HepG2 (cell line): Measurements from ENCODE around the gene SEM1. TPM values are rescaled to one million over a fixed set of nuclear protein-coding genes. Genes with fewer than 3 reads are reported as not detected.

ENCODE experiments used
- ATAC-seq: fragments of 200-7000 bp; cut with Tn5 transposase; 3 replicates; pipeline ENCODE4 v1.9.1; 2020; ENCODE audit warnings: mild to moderate bottlenecking, moderate library complexity
- BruUV-seq: library from RNA; stranded (reverse); fragments of 400-500 nt; replicated peaks from 2 replicates; lab custom pipeline; 2021; lab: Mats Ljungman, UMichigan
- CTCF ChIA-PET: fragments of 300-600 bp; formaldehyde crosslinking; extraction: SDS; loops from one replicate; lab custom pipeline; 2021; ENCODE audit warnings: low total read pairs, inconsistent platforms, low intra/inter-chr PET ratio; lab: Yijun Ruan, JAX
- POLR2A ChIA-PET: fragments of 350-600 bp; sonication (Branson Sonifier 250); formaldehyde crosslinking; loops from one replicate; lab custom pipeline; 2020; ENCODE audit warnings: antibody characterized with exemption, inconsistent platforms; lab: Yijun Ruan, JAX
- DNase-seq: peaks from one replicate; pipeline ENCODE4 v3.0.0-alpha.2; 2015; ENCODE audit warnings: low spot score
- FAIRE-seq: peaks from 3 replicates; lab custom pipeline; 2011; peaks lifted over from hg19 to GRCh38; lab: Jason Lieb, UNC
- H2AFZ ChIP-seq: one replicate; pipeline ENCODE4 v1.6.1; 2011; ENCODE audit warnings: low read length, inconsistent platforms
- H3K27ac ChIP-seq: fragments of 300-600 bp; 3 replicates; pipeline ENCODE4 v1.8.0; 2011; ENCODE audit warnings: mixed run types, mild to moderate bottlenecking, mixed read lengths, low read length, inconsistent platforms; ENCODE audit not compliant: insufficient read depth; ENCODE audit errors: extremely low read length
- H3K27me3 ChIP-seq, 2 experiments: fragments of 200-600 bp in 1 of 2; 2 replicates in 1 of 2; 3 replicates in 1 of 2; pipeline versions ENCODE4 v1.6.0 to v1.8.0; 2011; ENCODE audit warnings: low read length in 2 of 2, mild to moderate bottlenecking in 2 of 2, moderate library complexity in 2 of 2, inconsistent platforms in 1 of 2; ENCODE audit not compliant: insufficient read depth in 2 of 2, control insufficient read depth in 1 of 2
- H3K36me3 ChIP-seq, 2 experiments: fragments of 200-600 bp in 1 of 2; replicated peaks in 1 of 2; 2 replicates in 1 of 2; 3 replicates in 1 of 2; pipeline versions ENCODE4 v1.5.1 to v1.8.0; 2011; ENCODE audit warnings: low read length in 2 of 2, inconsistent platforms in 1 of 2; ENCODE audit not compliant: insufficient read depth in 2 of 2, control insufficient read depth in 1 of 2
- H3K4me1 ChIP-seq: 2 replicates; pipeline ENCODE4 v1.5.1; 2012; ENCODE audit warnings: low read length, inconsistent platforms; ENCODE audit not compliant: insufficient read depth
- H3K4me2 ChIP-seq: 2 replicates; pipeline ENCODE4 v1.6.0; 2011; ENCODE audit warnings: low read depth, low read length, inconsistent platforms
- H3K4me3 ChIP-seq, 3 experiments: fragments of 200-600 bp in 1 of 3; sonication (generic), shearing (Covaris generic) in 1 of 3; replicated peaks in 1 of 3; 2 replicates each; pipeline ENCODE4 v1.5.1; 2011 to 2016; ENCODE audit warnings: low read length in 3 of 3, inconsistent platforms in 2 of 3, low read depth in 2 of 3, mild to moderate bottlenecking in 2 of 3, control low read depth in 1 of 3, mixed read lengths in 1 of 3; ENCODE audit not compliant: insufficient read depth in 1 of 3
- H3K79me2 ChIP-seq: one replicate; pipeline ENCODE4 v1.6.1; 2011; ENCODE audit warnings: low read length, inconsistent platforms; ENCODE audit not compliant: insufficient read depth
- H3K9ac ChIP-seq: 2 replicates; pipeline ENCODE4 v1.6.0; 2011; ENCODE audit warnings: mild to moderate bottlenecking, low read depth, low read length, inconsistent platforms; ENCODE audit not compliant: insufficient read depth
- H3K9me3 ChIP-seq: 2 replicates; pipeline ENCODE4 v1.5.1; 2012; ENCODE audit warnings: mild to moderate bottlenecking, low read length
- H4K20me1 ChIP-seq: 2 replicates; pipeline ENCODE4 v1.6.0; 2011; ENCODE audit warnings: inconsistent platforms, mild to moderate bottlenecking, low read length, moderate library complexity; ENCODE audit not compliant: insufficient read depth
- HMG20B ChIP-seq: conservative IDR thresholded peaks from 2 replicates; pipeline ENCODE4 v1.6.1; 2016; ENCODE audit warnings: missing genetic modification reagents, missing compliant biosample characterization
- KMT2A ChIP-seq: sonication (generic); formaldehyde crosslinking; IDR thresholded peaks from 2 replicates; pipeline ENCODE4 v1.4.0; 2020; ENCODE audit warnings: missing genetic modification reagents
- MYNN ChIP-seq: sonication (generic); formaldehyde crosslinking; IDR thresholded peaks from 2 replicates; pipeline ENCODE4 v1.4.0; 2020; ENCODE audit warnings: mild to moderate bottlenecking, low read depth, missing genetic modification reagents
- PHF21A ChIP-seq: sonication (generic); formaldehyde crosslinking; IDR thresholded peaks from 2 replicates; pipeline ENCODE4 v1.5.0; 2020; ENCODE audit warnings: mild to moderate bottlenecking, missing genetic modification reagents
- RARG ChIP-seq: sonication (generic); formaldehyde crosslinking; IDR thresholded peaks from 2 replicates; pipeline ENCODE4 v1.4.0; 2020; ENCODE audit warnings: low read depth, mild to moderate bottlenecking, missing genetic modification reagents
- SP140L ChIP-seq: sonication (generic); formaldehyde crosslinking; IDR thresholded peaks from 2 replicates; pipeline ENCODE4 v1.4.0; 2020; ENCODE audit warnings: missing genetic modification reagents, borderline replicate concordance
- ZNF354B ChIP-seq: sonication (generic); formaldehyde crosslinking; IDR thresholded peaks from 2 replicates; pipeline ENCODE4 v1.8.0; 2022; ENCODE audit warnings: mild to moderate bottlenecking, missing genetic modification reagents
- ZNF749 ChIP-seq: sonication (generic); formaldehyde crosslinking; IDR thresholded peaks from 2 replicates; pipeline ENCODE4 v1.8.0; 2022; ENCODE audit warnings: mild to moderate bottlenecking, missing genetic modification reagents, moderate library complexity, borderline replicate concordance
- WGBS: methylation state at CpG from one replicate; pipeline ENCODE4 v1.1.6; 2017; ENCODE audit warnings: low lambda C conversion rate; 5-methylcytosine and 5-hydroxymethylcytosine counted together
- in situ Hi-C: cut with HindIII; loops from 2 replicates; pipeline ENCODE4 v1.10.0; 2017; ENCODE audit warnings: low pct_unique_long_range_greater_than_20kb; ENCODE audit not compliant: extremely low pct_ligation_motif_present
- intact Hi-C: fragments of 100-400 bp; cut with micrococcal nuclease; formaldehyde crosslinking; loops from one replicate; pipeline ENCODE4 v1.10.0; 2022; ENCODE audit not compliant: unreplicated experiment
- polyA plus RNA-seq, 8 experiments: library from polyadenylated mRNA; depleted of rRNA in 3 of 8; stranded (reverse) in 7 of 8; unstranded in 1 of 8; fragments of >200 nt; fragmentation: Illumina TruSeq in 4 of 8; extraction: Trizol in 4 of 8; gene quantifications; 2 replicates each; pipeline versions ENCODE4 v1.2.1 to v1.2.3, GENCODE V29; 2011 to 2016; ENCODE audit warnings: low read depth in 4 of 8, missing spikeins in 1 of 8, mixed read lengths in 1 of 8; ENCODE audit not compliant: insufficient read depth in 1 of 8
- total RNA-seq, 5 experiments: library from RNA; depleted of rRNA; stranded (reverse); fragments of >200 nt; fragmentation: Illumina TruSeq; extraction: Trizol; gene quantifications; 2 replicates each; pipeline ENCODE4 v1.2.3, GENCODE V29; 2016; ENCODE audit warnings: low read depth in 1 of 5
- TF ChIP-seq, protein P1 (sequence below): sonication (generic); formaldehyde crosslinking; IDR thresholded peaks from one replicate; pipeline ENCODE4 v1.5.1; 2020; ENCODE audit warnings: mild to moderate bottlenecking, missing genetic modification reagents; ENCODE audit errors: not compliant biosample characterization

Gene SEM1
- total and polyA plus RNA-seq, 2 of the 13 experiments (the other 11 are each of a cell fraction or from before 2014, with no cell fraction given): 40.7 to 174 TPM

DNA sequence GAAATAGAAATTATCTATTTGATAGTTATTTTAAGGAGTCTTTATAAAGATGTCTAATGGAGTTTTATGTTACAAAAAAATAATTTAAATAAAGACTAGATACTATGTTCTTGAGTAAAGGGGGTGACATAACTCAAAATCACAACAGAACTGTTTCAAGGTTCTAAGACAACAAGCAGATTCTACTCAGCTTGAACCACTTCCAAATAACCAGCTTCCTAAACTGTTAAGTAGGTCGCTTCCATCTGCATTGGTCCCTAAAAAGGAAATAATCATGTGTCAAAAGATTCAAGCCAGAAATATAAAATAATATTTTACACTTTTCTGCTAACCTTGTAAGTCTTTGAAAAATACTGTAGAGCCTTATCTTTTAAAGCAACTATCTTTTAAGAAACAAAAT is 14.1 kb downstream of the SEM1 start:
- H3K79me2 ChIP-seq: peaks cover 67% of the 10 kb centered on the region
- ATAC-seq (no peak), DNase-seq (no peak), FAIRE-seq (no peak)
- H2AFZ ChIP-seq: no peak overlapping the region
- peaks cover 32% of the 10 kb centered on the region for H3K4me1 ChIP-seq
- CTCF ChIA-PET: no interaction called here
- H3K4me2 ChIP-seq: no peak overlapping the region
- POLR2A ChIA-PET: no interaction called here
- H3K27me3 ChIP-seq: no peaks in the 10 kb centered on the region
- H4K20me1 ChIP-seq: no peaks in the 10 kb centered on the region; the same call in 1 of the 2 replicates
- H3K9me3 ChIP-seq: no peaks in the 10 kb centered on the region
- H3K9ac ChIP-seq: no peak overlapping the region
- BruUV-seq: no TSS peak
- in situ Hi-C loops (no loop called here), intact Hi-C loops (no loop called here)
- no peak for TF ChIP-seq KMT2A (CRISPR knock-in tag)
- no peak for TF ChIP-seq HMG20B
- no peak for TF ChIP-seq PHF21A (CRISPR knock-in tag)
- no peak for TF ChIP-seq RARG (CRISPR knock-in tag)
- TF ChIP-seq, protein P1, sequence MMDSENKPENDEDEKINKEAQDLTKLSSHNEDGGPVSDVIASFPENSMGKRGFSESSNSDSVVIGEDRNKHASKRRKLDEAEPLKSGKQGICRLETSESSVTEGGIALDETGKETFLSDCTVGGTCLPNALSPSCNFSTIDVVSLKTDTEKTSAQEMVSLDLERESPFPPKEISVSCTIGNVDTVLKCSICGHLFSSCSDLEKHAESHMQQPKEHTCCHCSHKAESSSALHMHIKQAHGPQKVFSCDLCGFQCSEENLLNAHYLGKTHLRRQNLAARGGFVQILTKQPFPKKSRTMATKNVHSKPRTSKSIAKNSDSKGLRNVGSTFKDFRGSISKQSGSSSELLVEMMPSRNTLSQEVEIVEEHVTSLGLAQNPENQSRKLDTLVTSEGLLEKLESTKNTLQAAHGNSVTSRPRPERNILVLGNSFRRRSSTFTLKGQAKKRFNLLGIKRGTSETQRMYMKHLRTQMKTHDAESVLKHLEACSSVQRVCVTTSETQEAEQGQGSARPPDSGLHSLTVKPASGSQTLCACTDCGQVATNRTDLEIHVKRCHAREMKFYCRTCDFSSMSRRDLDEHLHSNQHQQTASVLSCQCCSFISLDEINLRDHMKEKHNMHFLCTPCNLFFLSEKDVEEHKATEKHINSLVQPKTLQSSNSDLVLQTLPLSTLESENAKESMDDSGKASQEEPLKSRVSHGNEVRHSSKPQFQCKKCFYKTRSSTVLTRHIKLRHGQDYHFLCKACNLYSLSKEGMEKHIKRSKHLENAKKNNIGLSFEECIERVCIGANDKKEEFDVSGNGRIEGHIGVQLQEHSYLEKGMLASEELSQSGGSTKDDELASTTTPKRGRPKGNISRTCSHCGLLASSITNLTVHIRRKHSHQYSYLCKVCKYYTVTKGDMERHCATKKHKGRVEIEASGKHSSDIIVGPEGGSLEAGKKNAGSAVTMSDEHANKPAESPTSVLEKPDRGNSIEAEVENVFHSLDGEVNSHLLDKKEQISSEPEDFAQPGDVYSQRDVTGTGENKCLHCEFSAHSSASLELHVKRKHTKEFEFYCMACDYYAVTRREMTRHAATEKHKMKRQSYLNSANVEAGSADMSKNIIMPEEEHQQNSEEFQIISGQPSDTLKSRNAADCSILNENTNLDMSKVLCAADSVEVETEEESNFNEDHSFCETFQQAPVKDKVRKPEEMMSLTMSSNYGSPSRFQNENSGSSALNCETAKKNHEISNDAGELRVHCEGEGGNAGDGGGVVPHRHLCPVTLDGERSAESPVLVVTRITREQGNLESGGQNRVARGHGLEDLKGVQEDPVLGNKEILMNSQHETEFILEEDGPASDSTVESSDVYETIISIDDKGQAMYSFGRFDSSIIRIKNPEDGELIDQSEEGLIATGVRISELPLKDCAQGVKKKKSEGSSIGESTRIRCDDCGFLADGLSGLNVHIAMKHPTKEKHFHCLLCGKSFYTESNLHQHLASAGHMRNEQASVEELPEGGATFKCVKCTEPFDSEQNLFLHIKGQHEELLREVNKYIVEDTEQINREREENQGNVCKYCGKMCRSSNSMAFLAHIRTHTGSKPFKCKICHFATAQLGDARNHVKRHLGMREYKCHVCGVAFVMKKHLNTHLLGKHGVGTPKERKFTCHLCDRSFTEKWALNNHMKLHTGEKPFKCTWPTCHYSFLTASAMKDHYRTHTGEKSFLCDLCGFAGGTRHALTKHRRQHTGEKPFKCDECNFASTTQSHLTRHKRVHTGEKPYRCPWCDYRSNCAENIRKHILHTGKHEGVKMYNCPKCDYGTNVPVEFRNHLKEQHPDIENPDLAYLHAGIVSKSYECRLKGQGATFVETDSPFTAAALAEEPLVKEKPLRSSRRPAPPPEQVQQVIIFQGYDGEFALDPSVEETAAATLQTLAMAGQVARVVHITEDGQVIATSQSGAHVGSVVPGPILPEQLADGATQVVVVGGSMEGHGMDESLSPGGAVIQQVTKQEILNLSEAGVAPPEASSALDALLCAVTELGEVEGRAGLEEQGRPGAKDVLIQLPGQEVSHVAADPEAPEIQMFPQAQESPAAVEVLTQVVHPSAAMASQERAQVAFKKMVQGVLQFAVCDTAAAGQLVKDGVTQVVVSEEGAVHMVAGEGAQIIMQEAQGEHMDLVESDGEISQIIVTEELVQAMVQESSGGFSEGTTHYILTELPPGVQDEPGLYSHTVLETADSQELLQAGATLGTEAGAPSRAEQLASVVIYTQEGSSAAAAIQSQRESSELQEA: no peak
- TF ChIP-seq ZNF354B (CRISPR knock-in tag): no peak
- TF ChIP-seq ZNF749 (CRISPR knock-in tag): no peak
- no peak for TF ChIP-seq SP140L
- no peak for TF ChIP-seq MYNN (CRISPR knock-in tag)
- H3K4me3 ChIP-seq: no peak overlapping the region
- 100% methylated on average over 1 of the region's 1 CpG for WGBS
- peaks cover 2 to 19% of the 10 kb centered on the region in 2 experiments; a peak in 2 of 5 replicates for H3K36me3 ChIP-seq
- H3K27ac ChIP-seq: no peak overlapping the region
